Measurements from ENCODE around the gene PLEKHG5. TPM values are rescaled to one million over a fixed set of nuclear protein-coding genes. Genes with fewer than 3 reads are reported as not detected.

PLEKHG5 gene
- total RNA-seq, 6 donors from 2014 or later, result 5.0 to 31.4 (median 12.6) TPM

DNA sequence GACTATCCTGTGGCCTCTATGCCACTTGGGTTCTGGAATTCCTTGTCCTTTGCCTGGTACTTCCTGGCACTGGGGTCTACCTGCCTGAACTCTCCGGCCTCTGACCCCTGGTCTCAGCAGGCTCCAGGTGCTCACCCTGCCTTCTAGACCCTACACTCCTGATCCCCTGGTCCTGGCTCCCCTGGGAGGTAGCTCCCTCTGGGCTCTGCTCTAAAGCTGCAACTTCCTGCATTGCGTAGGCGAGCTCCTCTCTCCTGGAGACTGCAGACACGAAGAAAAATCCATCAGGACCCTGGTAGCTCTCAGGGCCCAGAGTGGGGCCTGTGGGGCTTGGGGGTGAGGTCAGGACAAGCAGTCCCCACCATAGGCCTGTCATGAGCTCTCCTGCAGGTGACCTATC is 7.8 kb upstream of the PLEKHG5 start:
- WGBS, 2 donors, result 84 to 92% methylated on average over 2 to 4 of the region's 4 CpGs
- DNase-seq, result no peak

DNA sequence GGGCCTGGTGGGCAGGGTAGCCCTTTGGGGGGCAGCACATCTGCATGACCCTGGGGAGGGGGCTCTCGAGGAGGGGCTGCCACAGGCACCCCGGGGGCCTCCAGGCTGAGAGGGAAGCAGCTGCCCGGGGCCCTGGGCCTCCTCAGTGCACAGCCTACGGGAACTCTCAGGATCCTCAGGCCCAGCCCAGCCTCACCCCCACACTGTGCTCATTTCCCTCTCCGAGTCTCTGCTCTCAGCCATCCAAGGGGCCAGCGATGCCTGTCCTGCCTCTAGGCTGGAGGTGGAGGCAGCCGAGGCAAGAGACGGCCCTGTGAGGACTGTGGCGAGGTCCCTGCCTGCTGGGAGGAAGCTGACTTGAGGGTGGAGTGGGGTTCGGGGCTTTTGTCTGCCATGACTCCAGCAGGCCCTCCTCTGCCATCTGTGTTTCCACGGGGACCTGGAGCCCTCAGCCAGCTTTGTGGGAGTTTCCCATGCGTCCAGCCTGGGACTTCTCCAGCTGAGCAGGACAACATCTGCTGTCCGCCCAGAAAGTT is 7.2 kb upstream of the PLEKHG5 start:
- Histone ChIP-seq H3K9me3 (no peaks in the 10 kb centered on the region), H3K27me3 (peaks cover 0 to 4% (median 0%) of the 10 kb centered on the region in 4 donors), H3K4me3 (no peak overlapping the region), H3K27ac (no peak overlapping the region), H3K36me3 (no peaks in the 10 kb centered on the region), H3K4me1 (peaks cover 17 to 42% (median 26%) of the 10 kb centered on the region in 4 donors)
- DNase-seq, result peak in 1 of 2 donors; percentile 68
- no peak for ATAC-seq (ENCODE audit: low FRiP score in 2 of 2)
- 77 to 80% methylated on average over 1 to 8 of the region's 13 CpGs for WGBS, 2 donors
- TF ChIP-seq POLR2A (IDR thresholded peaks at IDR 0.05), result no peak
- no peak for TF ChIP-seq EP300 (IDR thresholded peaks at IDR 0.05)
- no peak for TF ChIP-seq POLR2AphosphoS5 (IDR thresholded peaks at IDR 0.05)
- TF ChIP-seq, protein P1, sequence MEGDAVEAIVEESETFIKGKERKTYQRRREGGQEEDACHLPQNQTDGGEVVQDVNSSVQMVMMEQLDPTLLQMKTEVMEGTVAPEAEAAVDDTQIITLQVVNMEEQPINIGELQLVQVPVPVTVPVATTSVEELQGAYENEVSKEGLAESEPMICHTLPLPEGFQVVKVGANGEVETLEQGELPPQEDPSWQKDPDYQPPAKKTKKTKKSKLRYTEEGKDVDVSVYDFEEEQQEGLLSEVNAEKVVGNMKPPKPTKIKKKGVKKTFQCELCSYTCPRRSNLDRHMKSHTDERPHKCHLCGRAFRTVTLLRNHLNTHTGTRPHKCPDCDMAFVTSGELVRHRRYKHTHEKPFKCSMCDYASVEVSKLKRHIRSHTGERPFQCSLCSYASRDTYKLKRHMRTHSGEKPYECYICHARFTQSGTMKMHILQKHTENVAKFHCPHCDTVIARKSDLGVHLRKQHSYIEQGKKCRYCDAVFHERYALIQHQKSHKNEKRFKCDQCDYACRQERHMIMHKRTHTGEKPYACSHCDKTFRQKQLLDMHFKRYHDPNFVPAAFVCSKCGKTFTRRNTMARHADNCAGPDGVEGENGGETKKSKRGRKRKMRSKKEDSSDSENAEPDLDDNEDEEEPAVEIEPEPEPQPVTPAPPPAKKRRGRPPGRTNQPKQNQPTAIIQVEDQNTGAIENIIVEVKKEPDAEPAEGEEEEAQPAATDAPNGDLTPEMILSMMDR (IDR thresholded peaks at IDR 0.05), result no peak

More for the DNA sequence above, 7.8 kb upstream of the PLEKHG5 start:
- Histone ChIP-seq H3K27ac (no peak overlapping the region), H3K4me1 (peaks cover 17 to 42% (median 26%) of the 10 kb centered on the region in 4 donors), H3K4me3 (no peak overlapping the region), H3K9me3 (no peaks in the 10 kb centered on the region), H3K36me3 (no peaks in the 10 kb centered on the region), H3K27me3 (peaks cover 0 to 4% (median 0%) of the 10 kb centered on the region in 4 donors)
- no peak for ATAC-seq (ENCODE audit: low FRiP score in 2 of 2)
- TF ChIP-seq, protein P1 (IDR thresholded peaks at IDR 0.05), result no peak
- TF ChIP-seq EP300 (IDR thresholded peaks at IDR 0.05) (no peak), POLR2A (IDR thresholded peaks at IDR 0.05) (no peak), POLR2AphosphoS5 (IDR thresholded peaks at IDR 0.05) (no peak)

DNA sequence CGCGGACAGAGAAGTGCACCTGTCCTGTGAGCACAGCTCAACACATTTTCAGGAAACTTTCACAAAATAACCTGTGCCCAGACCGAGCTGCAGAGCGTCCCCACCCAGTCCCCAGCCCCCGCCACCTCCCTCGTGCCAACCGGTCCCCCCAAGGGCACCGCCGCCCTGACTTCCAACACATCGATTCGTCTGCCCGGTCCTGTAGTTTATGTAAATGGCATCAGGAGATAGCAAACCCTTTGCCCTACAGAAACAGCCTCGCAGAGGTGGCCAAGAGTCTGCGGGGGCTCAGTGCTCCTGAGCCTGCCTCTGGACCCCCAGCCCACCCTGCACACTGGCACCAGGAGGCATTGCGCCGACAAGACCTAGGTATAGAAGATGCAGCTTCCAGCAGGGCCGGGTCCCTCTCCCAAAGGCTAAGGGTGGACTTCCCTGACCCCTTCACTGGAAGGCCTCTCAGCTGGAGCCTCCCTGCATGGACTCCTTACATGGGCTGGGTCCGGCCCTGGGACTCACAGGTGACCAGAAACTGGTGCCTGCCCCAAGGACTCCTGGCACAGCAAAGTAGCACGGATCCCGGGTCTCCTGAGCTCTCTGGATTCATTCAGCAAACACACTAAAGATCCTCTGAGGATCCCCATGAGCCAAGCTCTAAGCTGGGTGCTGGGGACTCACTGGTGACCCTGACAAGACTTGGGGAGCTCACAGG is 6.6 kb upstream of the PLEKHG5 start:
- Histone ChIP-seq H3K9me3 (no peaks in the 10 kb centered on the region), H3K27ac (peak overlapping the region in 1 of 4 donors; percentile 46), H3K36me3 (no peaks in the 10 kb centered on the region), H3K4me1 (peaks cover 17 to 41% (median 26%) of the 10 kb centered on the region in 4 donors), H3K27me3 (peaks cover 0 to 4% (median 0%) of the 10 kb centered on the region in 4 donors), H3K4me3 (peak overlapping the region; percentile 54 to 63 (median 60))
- DNase-seq, result peak in 1 of 2 donors; percentile 56
- 23 to 49% methylated on average over 7 to 20 of the region's 20 CpGs for WGBS, 2 donors
- TF ChIP-seq POLR2AphosphoS5 (IDR thresholded peaks at IDR 0.05) (no peak), POLR2A (IDR thresholded peaks at IDR 0.05) (no peak), EP300 (IDR thresholded peaks at IDR 0.05) (no peak)
- TF ChIP-seq, protein P1 (IDR thresholded peaks at IDR 0.05), result no peak
- no peak for ATAC-seq (ENCODE audit: low FRiP score in 2 of 2)

DNA sequence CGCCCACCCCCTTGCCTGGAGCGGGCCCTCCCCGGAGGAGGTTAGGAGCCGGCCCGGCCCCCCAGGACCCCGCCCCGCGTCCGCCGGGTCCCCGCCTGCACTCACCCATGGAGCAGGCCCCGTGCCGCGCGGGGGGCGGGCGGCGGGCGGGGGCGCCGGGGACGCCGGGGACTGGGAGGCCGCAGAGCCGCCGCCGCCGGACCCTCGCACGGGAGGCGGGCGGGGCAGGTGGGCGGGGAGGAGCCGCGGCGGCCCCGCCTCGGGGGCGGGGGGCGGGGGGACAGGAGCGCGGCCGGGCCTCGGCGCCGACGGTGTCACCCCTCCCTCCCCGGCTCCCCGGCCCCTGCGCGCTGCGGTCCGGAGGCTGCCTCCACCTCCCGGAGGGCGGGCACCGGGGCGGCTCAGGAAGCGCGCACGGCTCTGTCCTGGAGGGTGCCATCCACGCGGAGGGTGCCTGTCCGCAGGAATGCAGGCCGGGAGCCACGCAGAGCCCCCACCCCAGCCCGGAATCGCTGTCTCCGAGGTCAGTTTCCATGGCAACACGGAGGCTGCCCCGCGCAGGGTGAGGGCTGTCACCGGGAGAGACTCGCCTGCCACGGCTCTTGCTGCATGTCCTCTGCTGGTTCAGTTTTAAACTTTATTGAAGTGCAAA is 5.9 kb upstream of the PLEKHG5 start:
- Histone ChIP-seq H3K4me3 (peak overlapping the region; percentile 54 to 63 (median 60)), H3K4me1 (peaks cover 16 to 34% (median 22%) of the 10 kb centered on the region in 4 donors), H3K27me3 (peaks cover 0 to 4% (median 0%) of the 10 kb centered on the region in 4 donors), H3K9me3 (no peaks in the 10 kb centered on the region), H3K27ac (peak overlapping the region in 2 of 4 donors; percentile 17 to 46), H3K36me3 (no peaks in the 10 kb centered on the region)
- TF ChIP-seq, protein P1 (IDR thresholded peaks at IDR 0.05), result no peak
- TF ChIP-seq EP300 (IDR thresholded peaks at IDR 0.05) (no peak), POLR2AphosphoS5 (IDR thresholded peaks at IDR 0.05) (no peak), POLR2A (IDR thresholded peaks at IDR 0.05) (no peak)
- DNase-seq (peak; percentile 30 to 89), ATAC-seq (ENCODE audit: low FRiP score in 2 of 2) (peak in 1 of 2 donors; percentile 35)
- WGBS, 2 donors, result 0% methylated on average over 2 of the region's 74 CpGs; no CpG with 5 or more reads in 1 of the 2 donors
